ENCODE results near the gene AKAP6. TPM values are rescaled to one million over a fixed set of nuclear protein-coding genes. Genes with fewer than 3 reads are reported as not detected.

Gene AKAP6
- total RNA-seq, 4 donors from 2014 or later = 1.1 to 16.0 (median 6.0) TPM

DNA sequence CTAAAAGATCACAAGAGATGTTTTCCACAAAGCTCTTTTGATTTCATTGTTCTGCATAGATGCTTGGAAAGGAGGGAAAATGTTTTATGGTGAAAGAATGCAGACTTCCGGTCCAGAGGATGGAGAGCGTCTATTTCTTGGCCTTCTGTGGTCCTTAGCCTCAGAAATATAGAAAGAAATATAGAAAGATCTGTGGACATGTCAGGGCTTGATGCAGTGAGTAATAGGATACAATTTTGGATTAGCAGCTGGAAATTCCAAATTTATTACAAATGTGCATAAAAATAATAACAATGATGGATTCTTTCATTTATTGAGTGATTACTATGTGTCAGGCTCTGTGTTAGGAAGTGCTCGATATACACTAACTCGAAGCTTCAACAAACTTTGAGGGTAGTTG is 20.2 kb downstream of the AKAP6 start:
- Histone ChIP-seq H3K27me3 (no peaks in the 10 kb centered on the region), H3K9me3 (no peaks in the 10 kb centered on the region), H3K4me1 (no peaks in the 10 kb centered on the region), H3K36me3 (no peaks in the 10 kb centered on the region), H3K4me3 (no peak overlapping the region), H3K27ac (no peak overlapping the region)
- intact Hi-C loops (cut with DNase I) = no loop called here
- 54 to 61% methylated on average over 4 of the region's 4 CpGs for WGBS, 2 donors
- TF ChIP-seq, protein P1, sequence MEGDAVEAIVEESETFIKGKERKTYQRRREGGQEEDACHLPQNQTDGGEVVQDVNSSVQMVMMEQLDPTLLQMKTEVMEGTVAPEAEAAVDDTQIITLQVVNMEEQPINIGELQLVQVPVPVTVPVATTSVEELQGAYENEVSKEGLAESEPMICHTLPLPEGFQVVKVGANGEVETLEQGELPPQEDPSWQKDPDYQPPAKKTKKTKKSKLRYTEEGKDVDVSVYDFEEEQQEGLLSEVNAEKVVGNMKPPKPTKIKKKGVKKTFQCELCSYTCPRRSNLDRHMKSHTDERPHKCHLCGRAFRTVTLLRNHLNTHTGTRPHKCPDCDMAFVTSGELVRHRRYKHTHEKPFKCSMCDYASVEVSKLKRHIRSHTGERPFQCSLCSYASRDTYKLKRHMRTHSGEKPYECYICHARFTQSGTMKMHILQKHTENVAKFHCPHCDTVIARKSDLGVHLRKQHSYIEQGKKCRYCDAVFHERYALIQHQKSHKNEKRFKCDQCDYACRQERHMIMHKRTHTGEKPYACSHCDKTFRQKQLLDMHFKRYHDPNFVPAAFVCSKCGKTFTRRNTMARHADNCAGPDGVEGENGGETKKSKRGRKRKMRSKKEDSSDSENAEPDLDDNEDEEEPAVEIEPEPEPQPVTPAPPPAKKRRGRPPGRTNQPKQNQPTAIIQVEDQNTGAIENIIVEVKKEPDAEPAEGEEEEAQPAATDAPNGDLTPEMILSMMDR (IDR thresholded peaks at IDR 0.05) = no peak
- no peak for TF ChIP-seq POLR2A (IDR thresholded peaks at IDR 0.05)
- DNase-seq = no peak

DNA sequence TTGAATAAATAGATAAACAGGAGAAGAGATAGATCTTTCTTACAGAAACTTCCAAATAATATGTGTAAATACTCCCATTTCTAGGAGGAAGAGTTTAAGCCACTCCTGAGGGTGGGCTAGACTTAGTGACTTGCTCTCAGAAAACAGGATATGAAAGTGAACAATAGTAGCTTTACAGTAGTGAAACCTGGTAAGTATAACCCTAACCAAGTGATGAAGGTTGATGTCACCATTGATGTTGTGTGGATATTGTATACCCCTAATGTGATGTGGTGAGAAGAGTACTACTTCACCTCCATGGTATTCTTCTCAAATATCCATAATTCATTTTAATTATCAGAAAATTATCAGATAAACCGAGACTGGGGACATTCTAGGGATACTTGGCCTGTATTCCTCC is 20.9 kb downstream of the AKAP6 start:
- TF ChIP-seq, protein P1 (IDR thresholded peaks at IDR 0.05) = no peak
- no peak overlapping the region for H3K4me3 ChIP-seq
- no peaks in the 10 kb centered on the region for H3K27me3 ChIP-seq
- intact Hi-C loops (cut with DNase I) = no loop called here
- H3K36me3 ChIP-seq = no peaks in the 10 kb centered on the region
- H3K9me3 ChIP-seq = no peaks in the 10 kb centered on the region
- no peak overlapping the region for H3K27ac ChIP-seq
- DNase-seq = no peak
- no peaks in the 10 kb centered on the region for H3K4me1 ChIP-seq
- WGBS, 2 donors = 57 to 67% methylated on average over 1 of the region's 1 CpG

DNA sequence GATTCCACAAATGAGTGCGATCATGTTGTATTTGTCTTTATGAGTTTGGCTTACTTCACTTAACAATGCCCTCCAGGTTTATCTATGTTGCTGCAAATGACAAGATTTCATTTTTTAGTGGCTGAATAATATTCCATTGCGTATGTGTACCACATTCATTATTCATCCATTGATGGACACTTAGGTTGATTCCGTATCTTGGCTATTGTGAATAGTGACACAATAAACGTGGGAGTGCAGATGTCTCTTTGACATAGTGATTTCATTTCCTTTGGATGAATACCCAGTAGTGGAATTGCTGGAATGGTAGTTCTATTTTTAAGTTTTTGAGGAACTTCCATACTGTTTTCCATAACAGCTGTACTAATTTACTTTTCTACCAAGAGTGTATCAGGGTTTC is 23.5 kb downstream of the AKAP6 start:
- intact Hi-C loops (cut with DNase I) = no loop called here

DNA sequence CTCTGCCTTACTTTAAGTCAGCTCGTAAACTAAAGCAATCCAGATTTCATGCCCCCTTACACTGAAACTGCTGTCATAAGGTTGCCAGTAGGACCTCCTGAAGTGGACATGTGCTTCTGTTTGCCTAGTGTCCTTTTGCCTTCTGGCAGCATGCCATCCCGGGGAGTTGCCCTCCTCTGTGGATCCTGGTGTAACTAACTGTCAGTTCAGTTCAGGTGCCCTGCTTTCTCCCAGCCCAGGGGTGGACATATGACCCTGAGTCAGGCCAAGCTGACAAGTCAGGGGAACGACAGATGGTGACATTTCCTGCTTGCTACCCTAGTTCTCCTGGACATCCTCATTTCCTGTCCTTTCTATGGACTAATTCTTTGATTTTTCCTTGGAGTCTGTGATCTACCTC is 25.6 kb downstream of the AKAP6 start:
- DNase-seq = no peak
- Histone ChIP-seq H3K27me3 (no peaks in the 10 kb centered on the region), H3K9me3 (no peaks in the 10 kb centered on the region), H3K4me3 (no peak overlapping the region), H3K27ac (no peak overlapping the region), H3K36me3 (no peaks in the 10 kb centered on the region), H3K4me1 (no peaks in the 10 kb centered on the region)
- no peak for TF ChIP-seq POLR2A (IDR thresholded peaks at IDR 0.05)
- TF ChIP-seq, protein P1 (IDR thresholded peaks at IDR 0.05) = no peak
- WGBS, 2 donors = 81% methylated on average over 3 of the region's 3 CpGs
- intact Hi-C loops (cut with DNase I) = no loop called here

More for the DNA sequence above, 23.5 kb downstream of the AKAP6 start:
- no peak for TF ChIP-seq POLR2A (IDR thresholded peaks at IDR 0.05)
- TF ChIP-seq, protein P1 (IDR thresholded peaks at IDR 0.05) = no peak
- H3K4me3 ChIP-seq = no peak overlapping the region
- H3K27me3 ChIP-seq = no peaks in the 10 kb centered on the region
- H3K4me1 ChIP-seq = no peaks in the 10 kb centered on the region
- H3K9me3 ChIP-seq = no peaks in the 10 kb centered on the region
- DNase-seq = no peak
- no peak overlapping the region for H3K27ac ChIP-seq
- H3K36me3 ChIP-seq = no peaks in the 10 kb centered on the region
- WGBS, 2 donors = 78 to 83% methylated on average over 4 of the region's 4 CpGs

DNA sequence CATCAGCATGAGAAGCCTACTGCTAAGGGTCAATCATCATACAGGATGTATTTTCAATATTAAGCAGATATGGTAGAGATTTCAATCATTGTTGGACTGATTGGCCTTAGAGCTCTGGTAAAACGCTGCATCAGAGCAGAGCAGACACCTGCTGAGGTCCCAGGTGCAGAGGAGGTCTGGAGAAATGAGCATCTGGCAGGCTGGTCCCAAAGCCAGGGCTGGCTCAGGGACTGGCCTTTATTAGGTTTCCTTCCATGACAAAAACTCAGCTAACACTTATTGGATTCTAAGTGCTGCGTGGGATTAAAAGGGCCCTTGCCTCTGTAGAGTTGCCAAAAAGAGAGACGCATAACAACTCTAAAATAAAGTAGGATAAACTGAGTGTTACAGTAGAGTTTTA is 29.7 kb downstream of the AKAP6 start:
- no peaks in the 10 kb centered on the region for H3K36me3 ChIP-seq
- no peaks in the 10 kb centered on the region for H3K4me1 ChIP-seq
- no peak overlapping the region for H3K27ac ChIP-seq
- 77 to 80% methylated on average over 3 of the region's 3 CpGs for WGBS, 2 donors
- DNase-seq = no peak
- no peaks in the 10 kb centered on the region for H3K27me3 ChIP-seq
- TF ChIP-seq, protein P1 (IDR thresholded peaks at IDR 0.05) = no peak
- TF ChIP-seq POLR2A (IDR thresholded peaks at IDR 0.05) = no peak
- no peaks in the 10 kb centered on the region for H3K9me3 ChIP-seq
- intact Hi-C loops (cut with DNase I) = no loop called here
- no peak overlapping the region for H3K4me3 ChIP-seq
